Endothelial cell of umbilical vein (primary cell): ENCODE data around the gene TLE1. TPM values are rescaled to one million over a fixed set of nuclear protein-coding genes. Genes with fewer than 3 reads are reported as not detected.

Source experiments
- Bru-seq: library from RNA; stranded (reverse); fragments of 400-500 nt; gene quantifications from one replicate; lab custom pipeline; 2021; lab: Mats Ljungman, UMichigan
- BruChase-seq, 2 experiments: library from RNA; stranded (reverse); fragments of 400-500 nt; gene quantifications; one replicate each; lab custom pipeline; 2021; lab: Mats Ljungman, UMichigan
- BruUV-seq: library from RNA; stranded (reverse); fragments of 400-500 nt; replicated peaks from 2 replicates; lab custom pipeline; 2021; lab: Mats Ljungman, UMichigan
- CTCF ChIA-PET: fragments of 300-600, 350-600 bp; sonication (Branson Sonifier 250); formaldehyde crosslinking; loops from one replicate; lab custom pipeline; 2021; ENCODE audit warnings: antibody characterized with exemption, inconsistent platforms; lab: Charles Lee
- POLR2A ChIA-PET: fragments of 300-600, 350-600 bp; sonication (Branson Sonifier 250); formaldehyde crosslinking; loops from one replicate; lab custom pipeline; 2021; ENCODE audit warnings: antibody characterized with exemption, inconsistent platforms; lab: Charles Lee
- DNase-seq: peaks from one replicate; pipeline ENCODE4 v3.0.0-alpha.2; 2011; ENCODE audit warnings: low read depth, low spot score
- FAIRE-seq: peaks from 2 replicates; lab custom pipeline; 2011; peaks lifted over from hg19 to GRCh38; lab: Jason Lieb, UNC
- H2AFZ ChIP-seq: 2 replicates; pipeline ENCODE4 v1.6.0; 2012; ENCODE audit warnings: low read depth, low read length, control low read depth, inconsistent platforms
- H3K27ac ChIP-seq: 2 replicates; pipeline ENCODE4 v1.5.1; 2011; ENCODE audit warnings: low read depth, mild to moderate bottlenecking, control low read depth, low read length, moderate library complexity; ENCODE audit not compliant: insufficient read depth
- H3K27me3 ChIP-seq, 2 experiments: 2 replicates each; pipeline versions ENCODE4 v1.6.0 to v1.6.1; 2011; ENCODE audit warnings: low read length in 2 of 2, mixed read lengths in 1 of 2; ENCODE audit not compliant: control insufficient read depth in 2 of 2, insufficient read depth in 2 of 2
- H3K36me3 ChIP-seq, 2 experiments: 2 replicates in 1 of 2; 3 replicates in 1 of 2; pipeline ENCODE4 v1.5.1; 2011; ENCODE audit warnings: low read length in 2 of 2, mild to moderate bottlenecking in 1 of 2, moderate library complexity in 1 of 2; ENCODE audit not compliant: control insufficient read depth in 2 of 2, insufficient read depth in 2 of 2; ENCODE audit errors: extremely low read depth in 1 of 2
- H3K4me1 ChIP-seq: 3 replicates; pipeline ENCODE4 v1.5.1; 2011; ENCODE audit warnings: mild to moderate bottlenecking, low read length; ENCODE audit not compliant: control insufficient read depth, insufficient read depth; ENCODE audit errors: extremely low read depth
- H3K4me2 ChIP-seq: 2 replicates; pipeline ENCODE4 v1.6.1; 2011; ENCODE audit warnings: low read length, control low read depth, mixed read lengths; ENCODE audit not compliant: insufficient read depth
- H3K4me3 ChIP-seq, 3 experiments: fragments of 200-600 bp in 1 of 3; sonication (generic), shearing (Covaris generic) in 1 of 3; replicated peaks in 1 of 3; 2 replicates each; pipeline ENCODE4 v1.5.1; 2011 to 2016; ENCODE audit warnings: control low read depth in 3 of 3, low read length in 3 of 3, mild to moderate bottlenecking in 2 of 3, inconsistent platforms in 1 of 3, low read depth in 1 of 3, moderate library complexity in 1 of 3; ENCODE audit not compliant: insufficient read depth in 1 of 3
- H3K79me2 ChIP-seq: 2 replicates; pipeline ENCODE4 v1.6.0; 2012; ENCODE audit warnings: low read length, inconsistent platforms; ENCODE audit not compliant: control insufficient read depth, insufficient read depth
- H3K9ac ChIP-seq: replicated peaks from 2 replicates; pipeline ENCODE3; 2011; ENCODE audit warnings: low read length, control low read depth; ENCODE audit not compliant: insufficient read depth; ENCODE audit errors: extremely low read depth
- H3K9me1 ChIP-seq: replicated peaks from 3 replicates; pipeline ENCODE4 v1.6.0; 2011; ENCODE audit warnings: mild to moderate bottlenecking, low read length; ENCODE audit not compliant: control insufficient read depth, insufficient read depth; ENCODE audit errors: extremely low read depth
- H3K9me3 ChIP-seq: replicated peaks from 2 replicates; pipeline ENCODE4 v1.5.1; 2012; ENCODE audit warnings: low read length, inconsistent platforms; ENCODE audit not compliant: control insufficient read depth, insufficient read depth
- H4K20me1 ChIP-seq: replicated peaks from 2 replicates; pipeline ENCODE3; 2011; ENCODE audit warnings: mild to moderate bottlenecking, low read length; ENCODE audit not compliant: control insufficient read depth, insufficient read depth; ENCODE audit errors: extremely low read depth
- EZH2 ChIP-seq: IDR thresholded peaks from 2 replicates; pipeline ENCODE4 v1.6.1; 2012; ENCODE audit warnings: borderline replicate concordance, low read depth, mild to moderate bottlenecking, moderate library complexity, low read length, inconsistent platforms; ENCODE audit not compliant: severe bottlenecking
- FOS ChIP-seq: IDR thresholded peaks from 2 replicates; pipeline ENCODE4 v1.6.1; 2011; ENCODE audit warnings: mild to moderate bottlenecking, low read length, moderate library complexity, borderline replicate concordance; ENCODE audit not compliant: insufficient read depth
- JUN ChIP-seq: IDR thresholded peaks from 2 replicates; pipeline ENCODE4 v1.6.1; 2011; ENCODE audit warnings: borderline replicate concordance, low read depth; ENCODE audit not compliant: insufficient read length, insufficient read depth
- POLR2A ChIP-seq: IDR thresholded peaks from 2 replicates; pipeline ENCODE4 v1.6.1; 2012; ENCODE audit warnings: low read depth, mild to moderate bottlenecking, control low read depth, low read length
- POLR2AphosphoS5 ChIP-seq: IDR thresholded peaks from 2 replicates; pipeline ENCODE4 v1.6.1; 2012; ENCODE audit warnings: low read depth, mild to moderate bottlenecking, control low read depth, low read length, moderate library complexity; ENCODE audit not compliant: insufficient read depth
- dilution Hi-C: fragments of 300-500 bp; cut with MboI; formaldehyde crosslinking; loops from one replicate; pipeline ENCODE4 v1.15.0; 2019; ENCODE audit warnings: low sequenced_read_pairs; ENCODE audit not compliant: extremely low pct_ligation_motif_present
- intact Hi-C: fragments of 100-400 bp; cut with micrococcal nuclease; formaldehyde crosslinking; loops from one replicate; pipeline ENCODE4 v1.10.0; 2022
- long read RNA-seq: library from polyadenylated mRNA; stranded (forward); transcript quantifications from one replicate; pipeline ENCODE4 v2.0.0, GENCODE V29; 2021
- polyA minus RNA-seq, 3 experiments: library from RNA; depleted of rRNA, polyadenylated mRNA; stranded (reverse); fragments of >200 nt; gene quantifications; 1 replicate in 1 of 3; 2 replicates in 2 of 3; pipeline ENCODE4 v1.2.3, GENCODE V29; 2011
- polyA plus RNA-seq, 4 experiments: library from polyadenylated mRNA; depleted of rRNA in 3 of 4; stranded (reverse) in 3 of 4; unstranded in 1 of 4; fragments of >200 nt; gene quantifications; 2 replicates each; pipeline versions ENCODE4 v1.2.1 to v1.2.3, GENCODE V29; 2011 to 2012; ENCODE audit warnings: missing spikeins in 1 of 4
- total RNA-seq: library from RNA; stranded (reverse); gene quantifications from 2 replicates; pipeline ENCODE4 v1.2.3, GENCODE V29; 2021
- TF ChIP-seq, protein P1 (sequence below): IDR thresholded peaks from 2 replicates; pipeline ENCODE4 v1.6.1; 2011; ENCODE audit not compliant: insufficient read depth, insufficient read length

The TLE1 gene
- total RNA-seq: 58.2 and 60.8 TPM in 2 replicates
- polyA plus RNA-seq: 54.6 and 55.0 TPM in 2 replicates
- polyA plus RNA-seq (2011; cell fraction: cytosol; rRNA removed): 50.4 and 55.6 TPM in 2 replicates
- polyA plus RNA-seq (2011; cell fraction: nucleus; rRNA removed): 67.2 and 67.7 TPM in 2 replicates
- 46.0 and 50.3 TPM in 2 replicates for polyA plus RNA-seq (2012)
- 59.1 and 65.1 TPM in 2 replicates for polyA minus RNA-seq
- not detected for polyA minus RNA-seq (2011; cell fraction: cytosol; rRNA and poly(A)+ RNA removed)
- 57.3 and 57.5 TPM in 2 replicates for polyA minus RNA-seq (2011; cell fraction: nucleus; rRNA and poly(A)+ RNA removed)
- Bru-seq, nascent RNA: percentile 92 among the genes with signal in this experiment
- percentile 79 among the genes with signal in this experiment for BruChase-seq, experiment 1, labeled RNA remaining after a 6-hour chase
- percentile 74 among the genes with signal in this experiment for BruChase-seq, experiment 2, labeled RNA remaining after a 2-hour chase
- long read RNA-seq, partial matches to known transcripts: 185 of 260 reads
- long read RNA-seq, other reads (novel, unspliced or antisense): 74 of 260 reads

DNA sequence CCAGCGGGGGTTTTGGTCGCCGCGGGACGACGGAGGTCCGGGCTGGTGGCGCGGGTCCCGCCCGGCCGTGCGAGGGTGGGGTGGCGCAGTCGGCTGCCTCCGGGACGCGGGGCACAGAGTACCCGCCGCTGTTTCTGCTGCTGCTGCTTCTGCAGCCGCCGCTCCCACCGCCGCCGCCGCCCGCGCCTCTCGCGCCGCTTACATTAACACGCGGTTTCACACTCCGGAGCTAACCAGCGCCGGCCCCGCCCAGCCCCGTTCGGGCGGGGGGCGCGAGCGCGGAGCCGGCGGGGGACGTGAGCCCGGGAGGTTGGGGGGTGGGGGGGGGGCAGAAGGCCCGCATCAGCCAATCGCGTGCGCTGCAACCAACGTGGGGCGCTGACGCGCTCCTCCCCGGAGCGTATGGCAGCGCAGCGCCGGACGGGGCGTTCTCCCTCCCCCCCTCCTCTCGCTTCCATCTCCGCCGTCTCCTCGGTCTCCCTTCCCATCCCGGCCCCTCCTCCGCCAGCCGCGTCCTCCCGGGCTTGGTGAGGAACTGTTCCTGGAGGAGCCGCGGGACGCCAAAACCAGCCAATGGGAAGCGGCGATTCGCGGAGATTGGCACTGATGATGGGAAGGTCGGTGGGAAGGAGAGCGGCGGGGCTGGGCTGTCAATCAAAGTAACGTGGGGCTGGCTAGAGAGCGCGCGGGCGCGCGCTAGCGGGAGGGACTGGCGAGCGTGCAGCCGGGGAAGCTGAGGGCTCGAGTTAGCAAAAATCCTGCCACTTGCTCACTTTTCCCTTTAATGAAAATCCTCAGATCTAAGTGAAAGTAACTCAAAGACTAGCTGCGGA, at the start of gene TLE1:
Gene TLE1, minus strand, starts transcription at position 205 of the 833 bp plus-strand sequence. CDS start 1,307 bp downstream, outside the sequence.
- Histone ChIP-seq H2AFZ (peak within 1 kb of the TSS; percentile 76), H3K36me3 (peaks cover 0 to 3% of the 10 kb centered on the region in 2 experiments), H3K9ac (peak within 1 kb of the TSS; percentile 82), H3K27ac (peak within 1 kb of the TSS; percentile 67), H4K20me1 (peaks cover 3% of the 10 kb centered on the region), H3K9me1 (no peaks in the 10 kb centered on the region), H3K4me1 (peaks cover 28% of the 10 kb centered on the region), H3K9me3 (no peaks in the 10 kb centered on the region), H3K4me3 (peak within 1 kb of the TSS; percentile 78 to 96 (median 88)), H3K4me2 (peak within 1 kb of the TSS; percentile 99), H3K79me2 (peaks cover 44% of the 10 kb centered on the region), H3K27me3 (peaks cover 3 to 5% of the 10 kb centered on the region in 2 experiments)
- dilution Hi-C loops: no loop called here
- intact Hi-C loops: loop anchor here (1.0 to 10.0 kb wide), 15 partner anchors 35 to 1273 kb away; no protein-coding TSS in a partner anchor
- no TSS peak for BruUV-seq
- TF ChIP-seq JUN (no peak), POLR2A (peak; percentile 31), EZH2 (no peak), POLR2AphosphoS5 (peak; percentile 61), FOS (no peak)
- TF ChIP-seq, protein P1, sequence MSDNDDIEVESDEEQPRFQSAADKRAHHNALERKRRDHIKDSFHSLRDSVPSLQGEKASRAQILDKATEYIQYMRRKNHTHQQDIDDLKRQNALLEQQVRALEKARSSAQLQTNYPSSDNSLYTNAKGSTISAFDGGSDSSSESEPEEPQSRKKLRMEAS: peak; percentile 30
- CTCF ChIA-PET: interaction anchor here (0.7 to 6.1 kb wide), 5 partner anchors 93 to 1136 kb away, joined by 4 to 47 read pairs (median 6); no protein-coding TSS in a partner anchor
- FAIRE-seq (peak; percentile 98), DNase-seq (peak; percentile 100)
- POLR2A ChIA-PET: interaction anchor here (0.6 to 1.1 kb wide), 5 partner anchors 94 to 1181 kb away, joined by 3 to 7 read pairs (median 4); no protein-coding TSS in a partner anchor
